Stimulated activated effector memory CD8-positive, alpha-beta T cell treated with anti-CD3 and anti-CD28 coated beads, Interleukin-12 subunit alpha, Interleukin-12 subunit beta, amount 100 ng/mL, for 72 hours (primary cell): ENCODE data around the gene PKNOX2.
A peak's percentile ranks its signal among the peaks of the same experiment; 100 is the strongest.

Experiments used
- ATAC-seq: fragments of 150-1000 bp; cut with Tn5 transposase; 2 replicates; pipeline ENCODE4 v1.10.0; 2021
- DNase-seq, 2 donors: peaks; one replicate each; pipeline ENCODE4 v3.0.0; 2021 to 2022; ENCODE audit warnings: low spot score in 2 of 2
- H3K27ac Mint-ChIP-seq: one replicate; pipeline ENCODE4 v1.8.0; 2022; ENCODE audit warnings: mild to moderate bottlenecking, mixed read lengths
- H3K36me3 Mint-ChIP-seq: one replicate; pipeline ENCODE4 v1.8.0; 2022; ENCODE audit warnings: mild to moderate bottlenecking, mixed read lengths
- H3K4me1 Mint-ChIP-seq: one replicate; pipeline ENCODE4 v1.8.0; 2022; ENCODE audit warnings: mixed read lengths
- H3K4me3 Mint-ChIP-seq: one replicate; pipeline ENCODE4 v1.8.0; 2022; ENCODE audit warnings: mild to moderate bottlenecking, mixed read lengths
- H3K9me3 Mint-ChIP-seq: one replicate; pipeline ENCODE4 v1.8.0; 2022; ENCODE audit warnings: mixed read lengths

The PKNOX2 gene

DNA sequence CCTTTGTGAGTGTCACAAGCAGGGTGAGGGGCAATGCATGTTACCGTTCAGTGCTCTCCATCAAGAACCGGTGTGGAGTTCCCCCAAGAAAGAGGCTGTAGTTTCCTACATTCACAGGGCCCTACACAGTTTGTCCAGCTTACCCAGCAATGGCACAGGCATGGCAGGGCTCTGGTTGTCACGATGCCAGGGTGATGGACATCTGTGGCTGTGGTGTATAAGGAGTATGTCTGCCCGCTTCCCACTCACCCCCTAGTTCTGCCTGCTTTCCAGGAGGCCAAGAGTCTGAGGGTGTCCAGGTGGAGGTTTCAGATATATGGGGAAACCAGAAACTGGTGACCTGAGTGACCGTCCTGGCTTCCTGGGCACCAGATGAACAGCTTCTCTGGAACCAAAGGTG is 116.1 kb downstream of the PKNOX2 start:
- peak; percentile 15 for ATAC-seq
- H3K9me3 Mint-ChIP-seq = no peaks in the 10 kb centered on the region
- no peak overlapping the region for H3K4me3 Mint-ChIP-seq
- no peak overlapping the region for H3K27ac Mint-ChIP-seq
- no peaks in the 10 kb centered on the region for H3K36me3 Mint-ChIP-seq
- H3K4me1 Mint-ChIP-seq = no peaks in the 10 kb centered on the region
- DNase-seq = no peak

DNA sequence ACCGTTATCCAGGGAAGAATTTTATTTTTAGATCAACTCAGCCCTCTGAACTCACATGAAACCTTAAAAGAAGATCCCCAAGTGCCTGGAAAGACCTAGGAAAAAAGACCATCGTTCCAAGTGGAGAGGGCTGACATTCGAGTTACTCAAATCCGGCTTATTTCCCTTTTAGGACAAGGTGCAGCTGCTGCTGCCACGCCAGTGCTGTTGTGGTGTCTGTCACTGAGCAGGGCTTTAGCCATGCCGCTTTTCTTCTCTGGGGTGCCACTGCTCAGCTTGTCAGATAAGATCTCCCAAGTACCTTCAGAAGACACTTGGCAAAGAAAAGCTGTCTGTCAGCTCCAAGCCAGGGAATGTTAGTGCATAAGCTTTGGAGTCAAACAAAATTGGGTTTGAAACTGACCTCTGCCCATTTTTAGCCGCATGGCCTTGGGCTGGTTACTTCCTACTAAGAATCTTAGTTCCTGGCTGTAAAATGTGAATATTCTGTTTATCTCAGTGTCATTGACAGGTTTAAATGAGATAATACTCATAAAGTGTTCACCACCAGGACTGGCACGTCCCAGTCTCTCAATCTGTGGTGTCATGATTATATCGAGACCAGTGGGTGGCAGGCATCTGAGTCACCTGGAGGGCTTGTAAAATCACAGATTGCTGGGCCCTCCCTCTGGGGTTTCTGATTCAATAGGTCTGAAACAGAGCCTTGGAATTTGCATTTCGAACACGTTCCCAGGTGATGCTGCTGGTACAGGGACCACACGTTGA is 117.5 kb downstream of the PKNOX2 start:
- ATAC-seq = peak; percentile 38
- Mint-ChIP-seq H3K4me3 (no peak overlapping the region), H3K27ac (no peak overlapping the region), H3K9me3 (no peaks in the 10 kb centered on the region), H3K4me1 (no peaks in the 10 kb centered on the region), H3K36me3 (no peaks in the 10 kb centered on the region)
- DNase-seq = no peak

DNA sequence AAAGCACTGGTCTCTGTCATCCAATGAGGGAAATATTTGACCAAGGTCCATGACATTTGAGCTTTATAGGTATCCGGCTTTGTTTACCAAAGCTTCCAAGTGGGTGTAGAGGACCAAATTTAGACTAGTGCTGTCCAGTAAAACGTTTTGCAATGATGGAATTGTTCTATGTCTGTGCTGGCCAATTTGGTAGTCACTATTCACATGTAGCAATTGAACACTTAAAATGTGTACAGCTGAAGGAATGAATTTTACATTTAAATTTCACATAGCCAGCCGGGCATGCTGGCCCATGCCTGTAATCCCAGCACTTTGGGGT is 118.0 kb downstream of the PKNOX2 start:
- H3K36me3 Mint-ChIP-seq = no peaks in the 10 kb centered on the region
- no peaks in the 10 kb centered on the region for H3K4me1 Mint-ChIP-seq
- ATAC-seq = no peak
- DNase-seq = no peak
- no peaks in the 10 kb centered on the region for H3K9me3 Mint-ChIP-seq
- H3K4me3 Mint-ChIP-seq = no peak overlapping the region
- no peak overlapping the region for H3K27ac Mint-ChIP-seq

DNA sequence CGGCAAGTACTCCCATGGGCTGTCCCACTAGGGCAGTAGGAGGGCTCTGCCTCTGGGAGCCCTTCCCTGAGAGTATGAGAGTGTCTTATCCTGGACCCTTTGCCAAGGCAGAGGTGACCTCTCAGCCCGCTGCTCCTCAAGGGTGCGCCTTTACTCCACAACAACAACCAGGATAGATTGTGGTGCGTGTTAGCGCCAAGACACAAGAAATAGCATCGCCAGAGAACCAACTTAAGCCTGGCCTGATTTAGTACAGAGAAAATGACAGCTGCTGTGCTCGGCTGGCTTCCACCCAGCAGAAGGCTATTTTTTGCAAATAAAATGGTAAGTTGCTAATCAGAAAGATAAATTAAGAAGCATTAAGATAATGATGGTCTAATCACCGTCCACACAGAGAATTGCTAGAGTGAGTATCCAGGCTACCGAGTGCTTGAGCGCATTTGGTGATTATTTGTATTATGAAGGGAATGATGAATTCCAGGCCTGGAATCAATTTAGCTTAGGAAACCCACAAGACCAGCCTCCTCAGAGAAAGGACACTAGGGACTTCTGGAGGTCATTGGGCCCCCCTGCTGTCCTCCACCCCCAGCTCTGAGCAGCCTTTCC is 119.8 kb downstream of the PKNOX2 start:
- Mint-ChIP-seq H3K36me3 (no peaks in the 10 kb centered on the region), H3K4me3 (no peak overlapping the region), H3K4me1 (no peaks in the 10 kb centered on the region), H3K9me3 (no peaks in the 10 kb centered on the region), H3K27ac (no peak overlapping the region)
- no peak for DNase-seq
- no peak for ATAC-seq

DNA sequence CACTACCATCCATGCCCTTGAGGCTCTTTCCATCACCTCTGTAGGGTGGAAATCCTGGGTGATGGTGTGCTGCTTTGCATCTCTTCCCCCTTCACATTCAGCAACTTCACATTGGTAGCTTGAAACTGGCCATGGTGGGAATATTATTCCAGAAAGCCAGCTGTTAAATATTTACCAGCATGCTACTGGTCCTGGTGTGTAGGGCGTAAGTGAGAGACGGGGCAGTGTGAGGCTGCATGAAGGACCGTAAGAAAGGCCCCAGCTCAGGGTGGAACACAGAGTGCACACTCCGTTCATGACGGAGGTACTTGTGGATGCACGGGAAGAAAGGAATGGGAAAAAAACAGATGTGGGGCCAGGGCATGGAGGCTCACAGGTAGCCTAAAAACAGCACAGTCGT is 121.3 kb downstream of the PKNOX2 start:
- Mint-ChIP-seq H3K9me3 (no peaks in the 10 kb centered on the region), H3K4me1 (no peaks in the 10 kb centered on the region), H3K27ac (no peak overlapping the region), H3K4me3 (no peak overlapping the region), H3K36me3 (no peaks in the 10 kb centered on the region)
- no peak for DNase-seq
- ATAC-seq = no peak

DNA sequence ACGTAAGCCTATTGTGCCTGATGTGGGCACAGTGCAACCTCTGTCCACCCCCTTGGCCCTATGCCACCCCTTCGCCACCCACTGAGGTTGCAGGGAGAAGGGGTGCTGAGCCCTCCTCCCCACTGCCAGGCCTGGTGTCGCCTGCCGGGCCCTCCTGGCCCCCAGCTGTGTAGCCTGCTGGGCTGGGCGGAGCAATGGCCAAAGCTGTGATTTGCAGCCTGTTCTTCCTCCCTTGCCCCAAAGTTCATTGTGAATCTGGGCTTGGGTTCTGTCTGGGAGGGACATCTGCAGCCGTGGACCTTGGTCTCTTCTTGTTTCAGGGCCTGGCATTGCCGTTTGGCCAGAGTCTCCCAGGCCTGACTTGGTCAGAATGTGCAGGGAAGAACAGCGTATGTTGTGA is 121.9 kb downstream of the PKNOX2 start:
- no peaks in the 10 kb centered on the region for H3K9me3 Mint-ChIP-seq
- no peaks in the 10 kb centered on the region for H3K4me1 Mint-ChIP-seq
- no peaks in the 10 kb centered on the region for H3K36me3 Mint-ChIP-seq
- H3K4me3 Mint-ChIP-seq = no peak overlapping the region
- no peak overlapping the region for H3K27ac Mint-ChIP-seq
- ATAC-seq (no peak), DNase-seq (no peak)

DNA sequence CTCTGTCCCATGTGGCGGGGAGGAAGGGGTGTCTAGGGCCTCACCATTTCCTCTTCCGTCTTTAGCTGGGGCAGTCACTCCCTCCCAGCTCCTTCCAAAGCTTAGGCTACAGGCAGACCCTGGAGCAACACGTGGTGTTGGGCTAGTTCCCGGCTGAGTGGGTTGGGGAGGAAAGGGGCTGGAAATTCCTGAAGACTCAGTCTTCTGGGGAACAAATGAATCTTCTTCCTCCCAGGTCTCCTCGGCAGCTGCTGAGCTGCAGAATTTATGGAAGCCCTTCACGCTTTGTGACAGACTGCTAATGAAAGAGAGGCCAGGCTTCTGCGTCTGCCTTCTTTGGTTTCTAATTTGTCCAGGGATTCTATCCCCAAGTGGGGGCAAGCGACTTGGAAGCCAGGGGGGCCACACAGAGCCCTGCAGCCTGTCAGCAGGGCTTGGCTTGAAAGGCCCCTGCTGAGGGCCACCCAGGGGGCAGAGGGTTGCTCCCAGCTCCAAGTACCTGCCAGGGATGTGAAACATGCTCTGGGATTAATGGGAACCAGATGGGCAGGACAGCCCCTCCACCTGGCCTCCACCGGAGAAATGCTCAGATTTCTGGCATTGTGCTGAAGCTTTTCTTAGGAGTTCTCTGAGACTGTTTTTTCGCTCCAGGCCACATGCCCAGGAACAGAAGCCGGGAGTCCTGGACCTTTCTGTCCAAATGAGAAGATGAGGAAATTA is 123.1 kb downstream of the PKNOX2 start:
- DNase-seq (no peak), ATAC-seq (no peak)
- H3K4me3 Mint-ChIP-seq = no peak overlapping the region
- no peaks in the 10 kb centered on the region for H3K4me1 Mint-ChIP-seq
- H3K27ac Mint-ChIP-seq = no peak overlapping the region
- no peaks in the 10 kb centered on the region for H3K9me3 Mint-ChIP-seq
- H3K36me3 Mint-ChIP-seq = no peaks in the 10 kb centered on the region

- DNase-seq (no peak), ATAC-seq (no peak)
- H3K4me1 Mint-ChIP-seq = no peaks in the 10 kb centered on the region
- no peak overlapping the region for H3K27ac Mint-ChIP-seq
- H3K9me3 Mint-ChIP-seq = no peaks in the 10 kb centered on the region
- H3K36me3 Mint-ChIP-seq = no peaks in the 10 kb centered on the region
- H3K4me3 Mint-ChIP-seq = no peak overlapping the region
Observed at GRCh38 chr11:125289419-125290098, 125.0 kb downstream of the PKNOX2 start.

GRCh38 chr11:125290263-125290662 is 125.7 kb downstream of the PKNOX2 start:
- no peak for ATAC-seq
- Mint-ChIP-seq H3K4me1 (no peaks in the 10 kb centered on the region), H3K27ac (no peak overlapping the region), H3K36me3 (no peaks in the 10 kb centered on the region), H3K4me3 (no peak overlapping the region), H3K9me3 (no peaks in the 10 kb centered on the region)
- no peak for DNase-seq

DNA sequence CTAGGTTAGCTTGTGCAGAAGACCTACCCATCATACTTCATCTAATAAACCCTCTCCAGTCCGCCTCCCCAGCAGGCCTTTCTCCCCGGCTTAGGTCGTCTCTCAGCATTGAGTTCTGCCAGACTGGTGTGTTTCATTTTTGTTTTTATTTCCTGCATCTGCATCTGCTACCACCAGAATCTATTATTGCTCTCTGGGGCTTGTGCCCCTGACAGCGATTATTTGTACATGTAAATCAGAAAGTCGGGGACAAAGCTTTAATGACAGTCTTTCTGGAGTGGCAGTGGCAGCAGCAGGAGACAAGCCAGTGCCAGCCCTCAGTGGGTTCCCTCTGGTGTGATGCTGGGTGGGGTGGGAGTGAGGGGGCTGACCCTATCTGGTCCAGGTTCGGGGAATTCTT is 127.5 kb downstream of the PKNOX2 start:
- DNase-seq (no peak), ATAC-seq (no peak)
- no peak overlapping the region for H3K27ac Mint-ChIP-seq

DNA sequence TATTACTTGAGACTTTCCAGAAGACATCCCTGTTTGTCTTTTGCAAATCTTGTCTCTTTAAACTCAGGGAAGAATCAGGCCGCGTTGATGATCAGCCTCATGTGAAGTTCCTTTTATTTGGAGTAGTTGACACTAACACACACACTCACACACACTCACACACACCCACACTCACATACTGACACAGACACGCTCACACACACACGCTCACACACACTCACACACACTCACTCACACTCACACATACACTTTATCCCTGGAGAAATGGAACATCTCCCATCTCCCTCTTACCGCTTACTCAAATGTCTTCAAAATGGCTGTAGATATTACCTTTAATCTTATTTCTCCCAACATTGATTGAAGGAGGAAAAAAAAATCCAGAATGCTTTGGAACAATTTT is 129.0 kb downstream of the PKNOX2 start:
- ATAC-seq (no peak), DNase-seq (no peak)
- H3K4me3 Mint-ChIP-seq = no peak overlapping the region
- no peaks in the 10 kb centered on the region for H3K9me3 Mint-ChIP-seq
- no peaks in the 10 kb centered on the region for H3K4me1 Mint-ChIP-seq
- no peak overlapping the region for H3K27ac Mint-ChIP-seq
- H3K36me3 Mint-ChIP-seq = no peaks in the 10 kb centered on the region

More for the DNA sequence above, 127.5 kb downstream of the PKNOX2 start:
- no peaks in the 10 kb centered on the region for H3K9me3 Mint-ChIP-seq
- H3K36me3 Mint-ChIP-seq = no peaks in the 10 kb centered on the region
- H3K4me3 Mint-ChIP-seq = no peak overlapping the region
- H3K4me1 Mint-ChIP-seq = no peaks in the 10 kb centered on the region

DNA sequence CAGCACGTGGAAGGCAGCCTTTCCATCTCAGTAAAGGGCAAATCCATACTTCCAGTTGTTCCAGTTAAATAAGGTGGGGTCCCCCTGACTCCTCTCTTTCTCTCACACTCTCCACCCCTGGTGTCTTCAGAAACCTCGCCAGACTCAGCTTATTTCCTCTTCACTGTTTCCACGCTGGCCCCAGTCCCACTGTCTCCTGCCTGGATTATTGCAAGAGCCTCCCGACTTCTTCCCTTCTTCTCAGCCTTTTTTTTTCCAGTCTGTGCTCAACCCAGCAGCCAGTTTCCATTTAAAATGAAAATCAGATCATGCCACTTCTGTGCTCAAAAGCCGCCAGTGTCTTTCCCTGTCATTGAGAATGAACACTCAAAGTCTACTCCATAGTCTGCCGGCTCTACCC is 131.4 kb downstream of the PKNOX2 start:
- no peak for DNase-seq
- no peak overlapping the region for H3K4me3 Mint-ChIP-seq
- H3K9me3 Mint-ChIP-seq = no peaks in the 10 kb centered on the region
- no peak for ATAC-seq
- no peak overlapping the region for H3K27ac Mint-ChIP-seq
- H3K4me1 Mint-ChIP-seq = no peaks in the 10 kb centered on the region
- no peaks in the 10 kb centered on the region for H3K36me3 Mint-ChIP-seq

- no peak overlapping the region for H3K27ac Mint-ChIP-seq
- no peak for DNase-seq
- H3K36me3 Mint-ChIP-seq = no peaks in the 10 kb centered on the region
- ATAC-seq = no peak
- no peaks in the 10 kb centered on the region for H3K4me1 Mint-ChIP-seq
- no peak overlapping the region for H3K4me3 Mint-ChIP-seq
- H3K9me3 Mint-ChIP-seq = no peaks in the 10 kb centered on the region
Observed at GRCh38 chr11:125297346-125297915, 132.9 kb downstream of the PKNOX2 start.

DNA sequence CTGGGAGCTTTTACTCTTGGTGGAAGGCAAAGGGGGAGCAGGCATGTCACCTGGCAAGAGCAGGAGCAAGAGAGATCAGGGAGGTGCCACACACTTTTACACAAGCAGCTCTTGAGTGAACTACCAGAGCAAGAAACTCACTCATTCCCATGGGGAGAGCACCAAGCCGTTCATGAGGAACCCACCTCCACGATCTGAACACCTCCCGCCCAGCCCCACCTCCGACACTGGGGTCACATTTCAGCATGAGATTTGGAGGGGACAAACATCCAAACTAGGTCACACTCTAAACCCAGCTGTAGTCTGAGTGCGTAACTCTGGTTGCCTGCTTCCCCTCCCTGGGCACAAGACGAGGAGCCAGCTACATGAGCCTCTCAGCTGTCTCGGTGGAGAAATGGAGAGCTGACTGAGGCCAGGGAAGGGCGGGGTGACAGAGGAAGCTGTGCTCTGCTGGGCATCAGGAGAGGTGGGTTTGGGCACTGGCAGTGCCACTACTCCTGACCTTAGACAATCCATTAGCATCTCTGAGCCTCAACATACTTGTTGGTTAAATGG is 134.6 kb downstream of the PKNOX2 start:
- DNase-seq (no peak), ATAC-seq (no peak)
- Mint-ChIP-seq H3K36me3 (no peaks in the 10 kb centered on the region), H3K4me3 (no peak overlapping the region), H3K27ac (no peak overlapping the region), H3K9me3 (no peaks in the 10 kb centered on the region), H3K4me1 (no peaks in the 10 kb centered on the region)

GRCh38 chr11:125299821-125300220 is 135.3 kb downstream of the PKNOX2 start:
- Mint-ChIP-seq H3K4me3 (no peak overlapping the region), H3K9me3 (no peaks in the 10 kb centered on the region), H3K27ac (no peak overlapping the region), H3K4me1 (no peaks in the 10 kb centered on the region), H3K36me3 (no peaks in the 10 kb centered on the region)
- ATAC-seq = no peak
- no peak for DNase-seq
